Right lobe of liver (tissue), 4 donors: ENCODE results near the gene ZNF593OS.

Experiments
- POLR2A ChIP-seq: fragments of 450-650 bp; IDR thresholded peaks from one replicate; pipeline ENCODE4 v1.6.1; 2017; ENCODE audit warnings: antibody characterized with exemption, mild to moderate bottlenecking
- TF ChIP-seq, protein P1 (sequence below), 4 donors: fragments of 200-600 bp in 3 of 4; fragments of 450-650 bp in 1 of 4; IDR thresholded peaks; one replicate each; pipeline versions ENCODE4 v1.5.1 to v1.8.0; 2016 to 2022; ENCODE audit warnings: antibody characterized with exemption in 4 of 4, mild to moderate bottlenecking in 2 of 4
- donor health status: DM: no; HTN: no; CAD: no.
- donor health status: DM: no; HTN: no; CAD: no.
- donor health status: DM: no; HTN: yes; CAD: no.

DNA sequence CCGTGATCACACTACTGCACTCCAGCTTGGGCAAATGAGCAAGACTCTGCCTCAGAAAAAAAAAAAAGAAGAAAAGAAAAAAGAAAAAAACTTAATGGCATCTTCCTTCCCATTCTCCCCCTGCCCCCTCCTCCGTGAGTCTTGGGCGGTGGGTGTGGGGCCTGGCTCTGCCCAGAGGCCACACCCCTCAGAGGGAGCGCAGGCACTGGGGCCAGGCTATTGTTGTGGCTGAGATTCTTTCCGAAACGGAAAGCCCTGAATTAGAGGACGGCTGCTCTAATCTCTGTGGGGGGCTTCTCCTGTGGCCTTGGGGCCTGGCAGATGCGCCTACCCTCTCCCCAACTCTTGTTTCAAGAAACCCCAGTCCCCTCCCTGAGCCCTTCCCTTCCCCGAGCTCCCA lies 16.9 kb downstream of the ZNF593OS start:
- TF ChIP-seq, protein P1, sequence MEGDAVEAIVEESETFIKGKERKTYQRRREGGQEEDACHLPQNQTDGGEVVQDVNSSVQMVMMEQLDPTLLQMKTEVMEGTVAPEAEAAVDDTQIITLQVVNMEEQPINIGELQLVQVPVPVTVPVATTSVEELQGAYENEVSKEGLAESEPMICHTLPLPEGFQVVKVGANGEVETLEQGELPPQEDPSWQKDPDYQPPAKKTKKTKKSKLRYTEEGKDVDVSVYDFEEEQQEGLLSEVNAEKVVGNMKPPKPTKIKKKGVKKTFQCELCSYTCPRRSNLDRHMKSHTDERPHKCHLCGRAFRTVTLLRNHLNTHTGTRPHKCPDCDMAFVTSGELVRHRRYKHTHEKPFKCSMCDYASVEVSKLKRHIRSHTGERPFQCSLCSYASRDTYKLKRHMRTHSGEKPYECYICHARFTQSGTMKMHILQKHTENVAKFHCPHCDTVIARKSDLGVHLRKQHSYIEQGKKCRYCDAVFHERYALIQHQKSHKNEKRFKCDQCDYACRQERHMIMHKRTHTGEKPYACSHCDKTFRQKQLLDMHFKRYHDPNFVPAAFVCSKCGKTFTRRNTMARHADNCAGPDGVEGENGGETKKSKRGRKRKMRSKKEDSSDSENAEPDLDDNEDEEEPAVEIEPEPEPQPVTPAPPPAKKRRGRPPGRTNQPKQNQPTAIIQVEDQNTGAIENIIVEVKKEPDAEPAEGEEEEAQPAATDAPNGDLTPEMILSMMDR (IDR thresholded peaks at IDR 0.05): no peak
- no peak for TF ChIP-seq POLR2A
